Suprapubic skin (tissue), 4 donors: ENCODE data around the gene SYNE1.

Experiments
- EP300 ChIP-seq: sonication (generic); formaldehyde crosslinking; IDR thresholded peaks from one replicate; pipeline ENCODE4 v1.6.1; 2017; ENCODE audit warnings: antibody characterized with exemption
- POLR2A ChIP-seq, 2 donors: fragments of 450-650 bp; IDR thresholded peaks; one replicate each; pipeline ENCODE4 v1.6.1; 2017; ENCODE audit warnings: antibody characterized with exemption in 2 of 2, mild to moderate bottlenecking in 2 of 2, moderate library complexity in 2 of 2
- POLR2AphosphoS5 ChIP-seq, 3 donors: sonication (generic); formaldehyde crosslinking; IDR thresholded peaks; one replicate each; pipeline ENCODE4 v1.6.1; 2017; ENCODE audit warnings: antibody characterized with exemption in 3 of 3
- TF ChIP-seq, protein P1 (sequence below), 2 donors: fragments of 200-600 bp in 1 of 2; fragments of 450-650 bp in 1 of 2; sonication (generic) in 1 of 2; IDR thresholded peaks; one replicate each; pipeline ENCODE4 v1.5.1; 2016 to 2019; ENCODE audit warnings: antibody characterized with exemption in 2 of 2, mild to moderate bottlenecking in 1 of 2, moderate library complexity in 1 of 2

GRCh38 chr6:152150196-152150595, 487.0 kb downstream of the SYNE1 start:
- TF ChIP-seq EP300 (no peak), POLR2A (IDR thresholded peaks at IDR 0.05) (no peak), POLR2AphosphoS5 (IDR thresholded peaks at IDR 0.05) (no peak)
- TF ChIP-seq, protein P1, sequence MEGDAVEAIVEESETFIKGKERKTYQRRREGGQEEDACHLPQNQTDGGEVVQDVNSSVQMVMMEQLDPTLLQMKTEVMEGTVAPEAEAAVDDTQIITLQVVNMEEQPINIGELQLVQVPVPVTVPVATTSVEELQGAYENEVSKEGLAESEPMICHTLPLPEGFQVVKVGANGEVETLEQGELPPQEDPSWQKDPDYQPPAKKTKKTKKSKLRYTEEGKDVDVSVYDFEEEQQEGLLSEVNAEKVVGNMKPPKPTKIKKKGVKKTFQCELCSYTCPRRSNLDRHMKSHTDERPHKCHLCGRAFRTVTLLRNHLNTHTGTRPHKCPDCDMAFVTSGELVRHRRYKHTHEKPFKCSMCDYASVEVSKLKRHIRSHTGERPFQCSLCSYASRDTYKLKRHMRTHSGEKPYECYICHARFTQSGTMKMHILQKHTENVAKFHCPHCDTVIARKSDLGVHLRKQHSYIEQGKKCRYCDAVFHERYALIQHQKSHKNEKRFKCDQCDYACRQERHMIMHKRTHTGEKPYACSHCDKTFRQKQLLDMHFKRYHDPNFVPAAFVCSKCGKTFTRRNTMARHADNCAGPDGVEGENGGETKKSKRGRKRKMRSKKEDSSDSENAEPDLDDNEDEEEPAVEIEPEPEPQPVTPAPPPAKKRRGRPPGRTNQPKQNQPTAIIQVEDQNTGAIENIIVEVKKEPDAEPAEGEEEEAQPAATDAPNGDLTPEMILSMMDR (IDR thresholded peaks at IDR 0.05), result no peak
